ENCODE results near the gene C5orf63. TPM values are rescaled to one million over a fixed set of nuclear protein-coding genes. Genes with fewer than 3 reads are reported as not detected.

C5orf63 gene
- total RNA-seq, 1 experiment from 2014 or later, result 2.2 TPM

DNA sequence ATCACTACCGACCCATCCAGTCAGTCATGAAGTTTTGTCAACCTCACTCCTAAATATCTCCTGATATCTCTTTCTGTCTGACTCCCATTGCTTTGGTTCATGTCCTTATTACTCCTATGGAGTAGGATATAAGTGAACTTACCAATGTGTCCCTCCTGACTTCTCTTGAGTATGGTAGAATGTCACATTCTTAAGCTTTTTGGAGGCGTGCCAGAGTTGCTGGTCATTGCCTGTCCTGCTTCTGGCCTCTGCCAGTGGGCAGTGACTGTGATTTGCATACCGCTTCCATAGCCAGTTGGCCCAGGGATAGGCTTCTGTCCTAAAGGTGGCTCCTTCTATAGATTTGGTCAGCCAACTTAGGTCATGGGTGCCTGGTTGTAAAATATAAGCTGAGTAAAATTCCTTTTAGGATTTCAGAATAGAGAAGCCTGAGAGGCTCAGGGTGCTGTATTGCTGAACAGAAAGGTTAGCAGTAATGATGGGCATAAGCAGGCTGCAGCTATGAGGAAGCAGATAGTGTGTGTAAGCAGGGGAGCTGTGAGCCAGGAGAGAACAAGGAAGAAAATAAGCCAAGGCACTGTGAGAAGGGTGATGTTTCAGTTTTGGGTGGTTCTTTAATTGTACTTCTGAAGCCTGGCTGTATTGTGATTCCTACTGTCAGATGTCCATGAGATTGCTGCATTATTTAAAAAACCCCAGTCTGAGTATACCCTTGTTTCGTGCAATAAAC is 26.8 kb downstream of the C5orf63 start:
- DNase-seq (ENCODE audit: low spot score), result no peak
- Histone ChIP-seq H3K4me1 (ENCODE audit: insufficient read depth, low read length, poor library complexity, severe bottlenecking) (no peaks in the 10 kb centered on the region), H3K36me3 (ENCODE audit: insufficient read depth, low read length, poor library complexity, severe bottlenecking) (no peaks in the 10 kb centered on the region), H3K27me3 (replicated peaks; ENCODE audit: insufficient read depth, low read depth, low read length, poor library complexity) (no peaks in the 10 kb centered on the region), H3K4me3 (ENCODE audit: low read depth, low read length, poor library complexity, severe bottlenecking) (no peak overlapping the region), H3K27ac (ENCODE audit: low read depth, low read length, poor library complexity, severe bottlenecking) (no peak overlapping the region), H3K9me3 (ENCODE audit: low read depth, low read length, poor library complexity, severe bottlenecking) (no peaks in the 10 kb centered on the region)
- ChIA-PET POLR2A (ENCODE audit: low non-redundant PET) (no interaction called here), CTCF (interaction anchor here (0.8 kb wide), 1 partner anchor 10 kb away, joined by 3 read pairs; no protein-coding TSS in a partner anchor)
- TF ChIP-seq EZH2 (IDR thresholded peaks at IDR 0.05; ENCODE audit: borderline replicate concordance, low read depth, low read length, poor library complexity, severe bottlenecking) (no peak), CTCF (conservative IDR thresholded peaks at IDR 0.05; ENCODE audit: low read depth, low read length) (no peak)
- BruUV-seq (replicated peaks), result no TSS peak
- intact Hi-C loops (cut with micrococcal nuclease; ENCODE audit: unreplicated experiment), result loop anchor here (10.0 kb wide), 1 partner anchor 392 kb away; no protein-coding TSS in a partner anchor

- H3K36me3 ChIP-seq (ENCODE audit: insufficient read depth, low read length, poor library complexity, severe bottlenecking), result no peaks in the 10 kb centered on the region
- H3K4me3 ChIP-seq (ENCODE audit: low read depth, low read length, poor library complexity, severe bottlenecking), result no peak overlapping the region
- intact Hi-C loops (cut with micrococcal nuclease; ENCODE audit: unreplicated experiment), result loop anchor here (10.0 kb wide), 1 partner anchor 388 kb away; no protein-coding TSS in a partner anchor
- no peaks in the 10 kb centered on the region for H3K27me3 ChIP-seq (replicated peaks; ENCODE audit: insufficient read depth, low read depth, low read length, poor library complexity)
- ChIA-PET CTCF (no interaction called here), POLR2A (ENCODE audit: low non-redundant PET) (no interaction called here)
- H3K9me3 ChIP-seq (ENCODE audit: low read depth, low read length, poor library complexity, severe bottlenecking), result no peaks in the 10 kb centered on the region
- no peak for DNase-seq (ENCODE audit: low spot score)
- H3K4me1 ChIP-seq (ENCODE audit: insufficient read depth, low read length, poor library complexity, severe bottlenecking), result no peaks in the 10 kb centered on the region
- TF ChIP-seq EZH2 (IDR thresholded peaks at IDR 0.05; ENCODE audit: borderline replicate concordance, low read depth, low read length, poor library complexity, severe bottlenecking), result no peak
- peak; percentile 32; the same call in 1 of the 2 replicates for TF ChIP-seq CTCF (conservative IDR thresholded peaks at IDR 0.05; ENCODE audit: low read depth, low read length)
- H3K27ac ChIP-seq (ENCODE audit: low read depth, low read length, poor library complexity, severe bottlenecking), result no peak overlapping the region
- no TSS peak for BruUV-seq (replicated peaks)
These were observed 30.7 kb downstream of the C5orf63 start for GRCh38 chr5:127042593-127042992.

- TF ChIP-seq EZH2 (IDR thresholded peaks at IDR 0.05; ENCODE audit: borderline replicate concordance, low read depth, low read length, poor library complexity, severe bottlenecking), result no peak
- TF ChIP-seq CTCF (conservative IDR thresholded peaks at IDR 0.05; ENCODE audit: low read depth, low read length), result no peak
- H3K27me3 ChIP-seq (replicated peaks; ENCODE audit: insufficient read depth, low read depth, low read length, poor library complexity), result no peaks in the 10 kb centered on the region
- DNase-seq (ENCODE audit: low spot score), result no peak
- no TSS peak for BruUV-seq (replicated peaks)
- H3K4me1 ChIP-seq (ENCODE audit: insufficient read depth, low read length, poor library complexity, severe bottlenecking), result no peaks in the 10 kb centered on the region
- POLR2A ChIA-PET (ENCODE audit: low non-redundant PET), result no interaction called here
- H3K9me3 ChIP-seq (ENCODE audit: low read depth, low read length, poor library complexity, severe bottlenecking), result no peaks in the 10 kb centered on the region
- no peak overlapping the region for H3K27ac ChIP-seq (ENCODE audit: low read depth, low read length, poor library complexity, severe bottlenecking)
- CTCF ChIA-PET, result no interaction called here
- no peak overlapping the region for H3K4me3 ChIP-seq (ENCODE audit: low read depth, low read length, poor library complexity, severe bottlenecking)
- H3K36me3 ChIP-seq (ENCODE audit: insufficient read depth, low read length, poor library complexity, severe bottlenecking), result no peaks in the 10 kb centered on the region
- intact Hi-C loops (cut with micrococcal nuclease; ENCODE audit: unreplicated experiment), result loop anchor here (10.0 kb wide), 1 partner anchor 387 kb away; no protein-coding TSS in a partner anchor
These were observed 31.7 kb downstream of the C5orf63 start for GRCh38 chr5:127041571-127041970.

All from A673 (cell line).